Measurements from ENCODE around the gene TMEFF1. TPM values are rescaled to one million over a fixed set of nuclear protein-coding genes. Genes with fewer than 3 reads are reported as not detected.

The TMEFF1 gene
- total RNA-seq, 4 donors from 2014 or later: 0.10 to 1.1 (median 0.81) TPM; not detected in 1

DNA sequence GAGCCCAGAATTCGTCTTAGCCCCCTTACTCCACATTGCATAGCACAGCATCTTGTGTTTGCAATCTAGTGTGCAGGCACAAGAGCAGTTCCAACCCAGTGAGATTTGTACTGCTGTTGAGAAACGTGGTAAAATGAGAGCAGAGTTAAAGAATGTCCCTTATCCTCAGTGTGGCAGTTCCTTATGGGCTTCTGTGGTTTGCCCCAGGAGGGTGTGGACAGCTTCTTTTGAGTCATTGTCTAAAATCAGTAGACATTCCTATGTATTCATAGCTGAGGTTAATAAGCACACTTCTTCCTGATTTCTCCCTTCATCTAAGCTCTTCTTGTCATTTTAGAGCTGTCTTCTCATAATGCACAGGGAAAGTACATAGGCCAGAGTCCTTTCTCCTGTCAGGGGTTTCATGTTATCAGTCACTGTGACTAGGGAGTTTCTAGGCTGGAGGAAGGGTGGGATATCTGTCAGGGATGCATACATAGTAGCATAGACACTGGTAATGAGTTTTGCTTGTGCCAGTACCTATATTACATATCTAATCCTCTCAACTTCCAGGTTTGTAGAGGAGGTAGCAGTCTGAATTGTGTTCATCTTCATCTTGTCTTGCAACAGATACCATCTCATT is 102.9 kb downstream of the TMEFF1 start:
- H3K9me3 ChIP-seq: no peaks in the 10 kb centered on the region
- H3K36me3 ChIP-seq: peaks cover 0 to 4% of the 10 kb centered on the region in 2 donors
- H3K4me3 ChIP-seq: no peak overlapping the region
- TF ChIP-seq, protein P1, sequence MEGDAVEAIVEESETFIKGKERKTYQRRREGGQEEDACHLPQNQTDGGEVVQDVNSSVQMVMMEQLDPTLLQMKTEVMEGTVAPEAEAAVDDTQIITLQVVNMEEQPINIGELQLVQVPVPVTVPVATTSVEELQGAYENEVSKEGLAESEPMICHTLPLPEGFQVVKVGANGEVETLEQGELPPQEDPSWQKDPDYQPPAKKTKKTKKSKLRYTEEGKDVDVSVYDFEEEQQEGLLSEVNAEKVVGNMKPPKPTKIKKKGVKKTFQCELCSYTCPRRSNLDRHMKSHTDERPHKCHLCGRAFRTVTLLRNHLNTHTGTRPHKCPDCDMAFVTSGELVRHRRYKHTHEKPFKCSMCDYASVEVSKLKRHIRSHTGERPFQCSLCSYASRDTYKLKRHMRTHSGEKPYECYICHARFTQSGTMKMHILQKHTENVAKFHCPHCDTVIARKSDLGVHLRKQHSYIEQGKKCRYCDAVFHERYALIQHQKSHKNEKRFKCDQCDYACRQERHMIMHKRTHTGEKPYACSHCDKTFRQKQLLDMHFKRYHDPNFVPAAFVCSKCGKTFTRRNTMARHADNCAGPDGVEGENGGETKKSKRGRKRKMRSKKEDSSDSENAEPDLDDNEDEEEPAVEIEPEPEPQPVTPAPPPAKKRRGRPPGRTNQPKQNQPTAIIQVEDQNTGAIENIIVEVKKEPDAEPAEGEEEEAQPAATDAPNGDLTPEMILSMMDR (IDR thresholded peaks at IDR 0.05): no peak
- TF ChIP-seq POLR2A (IDR thresholded peaks at IDR 0.05) (no peak), POLR2AphosphoS5 (IDR thresholded peaks at IDR 0.05) (no peak), EP300 (IDR thresholded peaks at IDR 0.05) (no peak)
- no peak for ATAC-seq
- no peak overlapping the region for H3K27ac ChIP-seq
- H3K27me3 ChIP-seq: no peaks in the 10 kb centered on the region
- 67 to 88% methylated on average over 2 of the region's 2 CpGs for WGBS, 2 donors (ENCODE audit: low coverage in 1 of 2)
- no peaks in the 10 kb centered on the region for H3K4me1 ChIP-seq

DNA sequence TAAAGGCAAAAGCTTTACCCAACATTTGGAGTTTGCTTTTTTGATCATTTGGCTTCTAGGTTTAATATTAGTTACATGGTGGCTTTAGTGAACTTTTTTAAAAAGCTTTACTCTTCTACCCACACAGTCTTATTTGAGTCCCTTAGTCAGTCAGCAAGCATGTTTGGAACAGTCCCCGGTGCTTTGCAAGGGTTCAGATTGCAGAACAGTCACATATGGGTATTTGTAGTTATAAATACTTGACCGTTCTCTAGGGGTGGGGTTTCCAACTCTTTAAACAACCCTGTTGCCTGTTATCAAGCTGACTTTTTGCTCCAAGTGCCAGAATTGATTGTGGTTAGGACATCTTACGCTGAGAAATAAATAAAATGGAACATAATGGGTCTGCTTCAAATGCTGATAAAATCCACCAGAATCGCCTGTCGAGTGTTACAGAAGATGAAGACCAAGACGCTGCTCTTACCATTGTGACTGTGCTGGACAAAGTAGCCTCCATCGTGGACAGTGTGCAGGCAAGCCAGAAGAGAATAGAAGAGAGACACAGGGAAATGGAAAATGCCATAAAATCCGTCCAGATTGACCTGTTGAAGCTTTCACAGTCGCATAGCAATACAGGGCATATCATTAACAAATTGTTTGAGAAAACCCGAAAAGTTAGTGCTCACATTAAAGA is 105.0 kb downstream of the TMEFF1 start, which contains the start of gene CAVIN4:
CAVIN4 (plus strand) TSS at position 304 of the 673 bp plus-strand sequence; CDS start at position 369, 65 bp downstream.
- H3K9me3 ChIP-seq: no peaks in the 10 kb centered on the region
- H3K27ac ChIP-seq: no peak within 1 kb of the TSS
- no peak within 1 kb of the TSS for H3K4me3 ChIP-seq
- H3K4me1 ChIP-seq: no peaks in the 10 kb centered on the region
- no peak for ATAC-seq
- no peak for TF ChIP-seq POLR2AphosphoS5 (IDR thresholded peaks at IDR 0.05)
- no peak for TF ChIP-seq EP300 (IDR thresholded peaks at IDR 0.05)
- no peak for TF ChIP-seq POLR2A (IDR thresholded peaks at IDR 0.05)
- TF ChIP-seq, protein P1 (IDR thresholded peaks at IDR 0.05): no peak
- H3K27me3 ChIP-seq: no peaks in the 10 kb centered on the region
- 70 to 93% methylated on average over 10 of the region's 10 CpGs for WGBS, 2 donors (ENCODE audit: low coverage in 1 of 2)
- peaks cover 0 to 4% of the 10 kb centered on the region in 2 donors for H3K36me3 ChIP-seq

- ATAC-seq: no peak
Observed at GRCh38 chr9:100578610-100579009, 105.7 kb downstream of the TMEFF1 start.

DNA sequence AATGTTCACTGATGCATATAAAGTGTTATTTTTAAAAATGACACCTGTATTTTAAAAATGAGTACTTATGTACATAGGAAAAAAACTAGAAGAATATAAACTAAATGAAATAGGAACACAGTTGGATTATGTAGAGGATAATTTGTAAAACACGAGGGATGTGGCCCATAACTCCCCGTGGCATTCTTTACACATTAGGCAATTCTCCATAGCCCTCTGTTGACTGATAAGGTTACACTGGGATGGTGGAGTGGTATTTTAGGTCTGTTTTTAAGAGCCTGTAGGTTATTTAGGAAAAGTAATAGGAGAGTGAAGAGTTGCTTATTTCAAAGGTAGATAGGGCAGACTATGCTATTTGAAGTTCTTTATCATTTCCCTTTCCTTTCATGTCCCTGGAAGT is 106.7 kb downstream of the TMEFF1 start:
- Histone ChIP-seq H3K4me3 (no peak overlapping the region), H3K36me3 (no peaks in the 10 kb centered on the region), H3K27me3 (no peaks in the 10 kb centered on the region), H3K27ac (no peak overlapping the region), H3K9me3 (no peaks in the 10 kb centered on the region), H3K4me1 (no peaks in the 10 kb centered on the region)
- no peak for ATAC-seq
- 57 to 81% methylated on average over 2 of the region's 2 CpGs for WGBS, 2 donors (ENCODE audit: low coverage in 1 of 2)
- TF ChIP-seq, protein P1 (IDR thresholded peaks at IDR 0.05): no peak
- no peak for TF ChIP-seq POLR2AphosphoS5 (IDR thresholded peaks at IDR 0.05)
- TF ChIP-seq POLR2A (IDR thresholded peaks at IDR 0.05): no peak
- no peak for TF ChIP-seq EP300 (IDR thresholded peaks at IDR 0.05)

More at GRCh38 chr9:100578610-100579009, 105.7 kb downstream of the TMEFF1 start:
- H3K27me3 ChIP-seq: no peaks in the 10 kb centered on the region
- H3K27ac ChIP-seq: no peak overlapping the region
- no peaks in the 10 kb centered on the region for H3K4me1 ChIP-seq
- WGBS, 2 donors (ENCODE audit: low coverage in 1 of 2): 88 to 100% methylated on average over 1 of the region's 1 CpG
- TF ChIP-seq, protein P1 (IDR thresholded peaks at IDR 0.05): no peak
- TF ChIP-seq POLR2AphosphoS5 (IDR thresholded peaks at IDR 0.05) (no peak), POLR2A (IDR thresholded peaks at IDR 0.05) (no peak), EP300 (IDR thresholded peaks at IDR 0.05) (no peak)
- no peak overlapping the region for H3K4me3 ChIP-seq
- H3K9me3 ChIP-seq: no peaks in the 10 kb centered on the region
- H3K36me3 ChIP-seq: peaks cover 0 to 4% of the 10 kb centered on the region in 2 donors

Measured in gastroesophageal sphincter (tissue), 4 donors.